ENCODE measurements around the gene BCL2L11.

Gene BCL2L11

DNA sequence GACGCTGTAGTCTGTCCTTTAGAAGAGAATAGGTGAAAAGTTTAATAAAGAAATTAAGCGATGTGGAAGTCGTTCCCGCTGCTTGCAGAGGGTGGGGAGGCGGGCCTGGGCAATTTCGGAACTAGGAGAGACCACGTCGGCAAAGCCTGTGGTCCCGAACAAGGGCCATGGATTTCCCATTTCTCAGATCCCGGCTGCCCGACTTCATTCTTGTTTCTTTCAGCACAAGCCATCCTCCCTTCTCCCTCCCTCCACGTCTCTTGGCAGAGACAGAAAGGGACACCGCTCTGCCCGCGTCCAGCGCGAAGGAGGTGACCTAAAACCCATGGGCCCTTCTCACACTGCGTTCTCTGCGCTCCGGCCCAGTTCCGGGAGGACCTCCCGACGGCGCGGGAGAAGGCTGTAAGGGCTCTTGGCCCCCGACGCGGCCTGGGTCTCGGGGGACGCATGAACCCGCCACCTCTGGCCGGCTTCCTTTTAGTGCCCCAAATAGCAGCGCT, 2.2 kb upstream of the BCL2L11 start:
- no peak for DNase-seq

DNA sequence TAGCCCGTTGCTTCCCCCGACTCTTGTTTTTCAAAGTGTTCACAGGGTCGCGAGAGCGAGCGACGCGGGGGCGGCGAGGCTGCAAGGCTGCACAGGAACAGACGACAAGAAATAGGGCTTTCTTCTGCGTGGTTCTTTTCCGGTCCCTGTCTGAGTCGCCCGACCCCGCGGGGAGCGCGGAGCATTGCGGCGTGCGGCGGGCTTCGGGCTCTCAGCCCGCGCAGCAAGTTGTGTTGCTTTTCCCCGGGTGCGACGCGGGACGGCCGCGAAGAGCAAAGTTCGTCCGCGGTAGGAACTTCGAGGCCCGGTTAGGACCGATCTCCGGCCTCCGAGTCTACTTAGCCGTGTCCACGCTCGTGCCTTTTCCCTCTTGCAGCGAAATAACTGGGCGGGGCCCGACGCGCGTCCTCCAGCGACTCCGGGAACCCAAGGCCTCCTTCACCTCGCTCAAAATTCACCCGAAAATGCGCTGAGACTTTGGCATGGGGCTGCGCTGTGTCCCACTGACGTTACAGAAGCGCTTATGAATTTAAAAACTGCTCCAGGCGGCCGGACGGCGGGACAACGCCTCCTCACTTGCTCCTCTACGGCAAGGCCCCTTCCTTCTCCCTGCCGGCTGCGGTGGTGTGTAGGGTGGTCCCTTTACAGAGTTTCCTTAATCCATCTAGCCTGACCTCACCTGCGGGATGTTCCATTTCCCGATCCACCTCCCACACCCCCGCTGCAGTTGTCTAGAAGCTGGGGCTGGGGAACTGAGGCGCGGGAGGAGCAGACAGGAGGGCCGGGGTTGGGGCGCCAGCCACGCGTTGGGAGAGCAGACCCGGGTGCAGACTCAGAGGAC, 1.5 kb upstream of the BCL2L11 start:
- peak; percentile 47 for DNase-seq

DNA sequence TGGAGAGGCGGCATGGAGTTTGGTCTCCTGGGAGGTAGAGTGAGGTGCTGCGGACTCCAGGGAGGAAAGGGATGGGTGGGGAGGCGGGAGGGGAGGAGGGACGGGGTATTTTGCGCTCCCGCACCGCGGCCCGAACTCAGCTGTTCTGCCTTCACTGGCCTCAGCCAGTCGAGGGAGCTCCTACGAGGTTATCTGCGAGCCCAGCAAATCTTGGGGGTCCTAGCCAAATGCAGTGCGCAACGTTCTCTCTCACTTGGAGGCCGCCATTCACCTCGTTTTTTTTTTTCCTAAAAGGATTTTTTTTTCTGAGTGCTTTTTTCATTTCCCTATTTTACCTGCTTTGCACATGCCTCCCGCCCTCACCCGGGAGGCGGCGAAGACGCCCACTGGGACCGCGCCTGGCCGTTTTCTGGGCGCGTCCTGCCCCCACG, 877 bp upstream of the BCL2L11 start:
- peak; percentile 27 for DNase-seq

DNA sequence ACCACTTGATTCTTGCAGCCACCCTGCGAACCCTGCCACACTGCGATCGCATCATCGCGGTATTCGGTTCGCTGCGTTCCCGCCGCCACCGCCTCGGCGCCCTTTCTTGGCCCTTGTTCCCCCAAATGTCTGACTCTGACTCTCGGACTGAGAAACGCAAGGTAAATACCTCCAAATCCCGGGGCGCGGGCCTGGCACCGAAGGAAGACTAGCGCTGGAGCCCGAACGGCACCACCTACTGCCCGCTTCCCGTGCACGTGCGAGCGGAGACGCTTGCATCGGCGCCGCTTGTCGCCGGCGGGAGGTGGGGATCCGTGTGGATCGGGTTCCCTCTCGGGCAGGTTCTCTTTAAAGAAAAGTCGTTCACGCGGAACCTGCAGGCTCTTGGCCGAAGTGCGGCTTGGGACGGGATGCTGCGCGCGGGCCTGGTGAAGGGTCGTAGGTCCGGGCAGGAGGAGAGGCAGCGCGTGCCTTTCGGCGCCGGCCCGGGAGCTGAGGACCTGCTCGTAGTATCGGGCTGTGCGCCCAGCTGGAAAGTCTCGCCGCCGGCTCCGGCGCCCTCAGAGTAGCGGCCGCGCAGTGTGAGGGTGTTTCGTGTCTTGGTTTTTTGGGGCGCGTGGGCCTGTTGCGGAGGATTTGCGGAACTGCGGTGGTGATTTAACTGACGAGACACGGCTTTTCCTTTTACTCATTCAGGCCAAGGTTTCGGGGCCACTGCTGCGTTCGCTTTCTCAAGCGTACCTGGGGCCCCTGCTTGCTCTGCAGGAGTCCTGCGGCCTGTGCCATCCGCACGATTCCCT, 514 bp downstream of the BCL2L11 start:
- peak; percentile 53 for DNase-seq

DNA sequence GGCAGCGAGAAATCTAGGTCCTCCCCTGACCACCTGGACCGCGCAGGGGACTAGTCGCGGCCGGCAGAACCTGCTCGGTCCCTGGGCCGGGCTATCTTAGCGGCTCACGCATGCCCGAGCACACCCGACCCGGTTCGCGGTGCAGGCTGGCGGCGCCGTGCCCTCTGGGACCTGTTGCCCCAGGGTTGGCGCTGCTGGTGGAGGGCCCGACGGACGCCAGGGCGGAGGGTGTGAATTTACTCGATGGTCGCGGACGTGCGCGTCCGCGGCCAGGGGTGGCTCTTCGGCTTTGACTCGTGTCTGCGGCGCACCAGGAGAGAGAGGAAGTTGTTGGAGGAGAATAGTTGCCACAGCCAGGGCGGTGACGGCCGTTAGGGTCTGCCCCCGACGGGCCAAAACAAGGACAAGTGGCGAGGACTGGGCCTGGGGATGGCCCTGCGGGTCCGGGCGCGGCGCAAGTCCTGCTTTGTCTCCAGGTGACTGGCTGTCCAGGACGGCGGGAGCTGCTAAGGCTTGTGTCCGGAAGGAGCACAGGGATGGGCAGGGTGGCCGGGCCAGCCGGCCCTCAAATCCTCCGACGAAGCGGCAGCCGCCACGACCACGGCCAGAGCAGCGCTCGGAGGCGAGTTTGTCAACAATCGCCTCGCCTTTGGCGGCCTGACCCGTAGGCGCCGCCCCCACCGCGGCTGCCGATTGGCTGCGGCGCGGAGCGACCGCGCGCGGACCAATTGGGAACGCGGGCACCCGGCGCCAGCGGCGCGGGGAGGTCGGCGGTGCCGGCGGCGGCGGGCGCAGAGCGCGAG, 1.3 kb downstream of the BCL2L11 start:
- peak; percentile 79 for DNase-seq

DNA sequence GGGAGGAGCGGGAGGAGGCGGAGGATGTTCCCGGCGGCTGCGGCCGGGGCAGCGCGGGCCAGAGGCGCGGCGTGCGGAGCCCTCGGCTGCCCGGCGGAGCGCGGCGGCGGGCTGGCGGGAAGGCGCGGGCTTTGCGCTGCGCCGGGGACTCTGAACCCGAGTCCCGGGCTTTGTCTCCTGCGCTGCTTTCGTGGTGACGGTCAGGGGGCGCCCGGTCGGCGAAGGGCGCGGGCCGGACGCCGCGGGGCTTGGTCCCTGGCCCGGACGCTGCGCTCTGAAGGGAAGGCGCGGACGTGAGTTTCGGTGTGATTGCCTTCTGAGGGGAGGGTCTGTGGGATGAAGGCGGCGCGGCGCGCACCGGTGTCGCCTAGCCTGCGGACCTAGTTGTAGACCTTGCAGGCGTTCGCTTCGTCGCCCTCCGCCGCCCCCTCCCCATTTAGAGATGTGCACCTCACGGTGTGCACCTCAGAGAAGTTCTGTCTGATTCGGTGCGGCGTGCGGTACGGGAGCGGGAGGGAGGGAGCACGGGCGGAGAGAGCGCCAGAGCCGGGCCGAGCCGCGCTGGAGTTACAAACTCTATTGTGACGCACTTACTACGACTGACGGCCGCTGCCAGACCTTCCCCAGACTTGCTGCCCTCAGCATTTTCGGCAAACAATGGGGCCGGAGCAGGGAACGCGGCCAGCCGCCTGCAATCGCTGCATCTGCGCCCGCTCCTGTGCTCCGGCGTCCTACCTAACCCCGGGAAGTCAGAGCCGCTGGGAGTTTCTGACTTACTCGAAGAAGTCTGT, 2.1 kb downstream of the BCL2L11 start:
- DNase-seq = peak; percentile 28

DNA sequence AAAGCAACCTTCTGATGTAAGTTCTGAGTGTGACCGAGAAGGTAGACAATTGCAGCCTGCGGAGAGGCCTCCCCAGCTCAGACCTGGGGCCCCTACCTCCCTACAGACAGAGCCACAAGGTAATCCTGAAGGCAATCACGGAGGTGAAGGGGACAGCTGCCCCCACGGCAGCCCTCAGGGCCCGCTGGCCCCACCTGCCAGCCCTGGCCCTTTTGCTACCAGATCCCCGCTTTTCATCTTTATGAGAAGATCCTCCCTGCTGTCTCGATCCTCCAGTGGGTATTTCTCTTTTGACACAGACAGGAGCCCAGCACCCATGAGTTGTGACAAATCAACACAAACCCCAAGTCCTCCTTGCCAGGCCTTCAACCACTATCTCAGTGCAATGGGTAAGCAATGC, 3.0 kb downstream of the BCL2L11 start:
- DNase-seq = no peak

DNA sequence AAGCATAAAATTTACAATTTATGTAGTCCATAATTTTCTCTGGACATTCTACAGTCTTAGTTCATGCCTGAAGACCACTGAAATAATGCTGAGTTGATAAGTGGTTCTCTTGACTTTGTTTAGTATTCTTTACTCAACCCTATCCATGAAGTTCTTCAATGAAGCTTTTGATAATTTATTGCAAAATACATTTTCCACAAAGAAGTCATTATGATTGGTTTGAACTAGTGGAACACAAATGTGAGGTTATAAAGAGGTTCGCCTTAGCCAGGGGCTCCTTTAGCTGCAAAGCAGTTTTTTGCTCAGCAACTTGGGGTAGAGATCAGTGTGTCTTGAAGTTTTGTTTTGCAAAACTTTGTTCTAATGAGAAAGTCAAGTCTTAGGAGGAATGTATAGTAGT, 5.9 kb downstream of the BCL2L11 start:
- DNase-seq = no peak

DNA sequence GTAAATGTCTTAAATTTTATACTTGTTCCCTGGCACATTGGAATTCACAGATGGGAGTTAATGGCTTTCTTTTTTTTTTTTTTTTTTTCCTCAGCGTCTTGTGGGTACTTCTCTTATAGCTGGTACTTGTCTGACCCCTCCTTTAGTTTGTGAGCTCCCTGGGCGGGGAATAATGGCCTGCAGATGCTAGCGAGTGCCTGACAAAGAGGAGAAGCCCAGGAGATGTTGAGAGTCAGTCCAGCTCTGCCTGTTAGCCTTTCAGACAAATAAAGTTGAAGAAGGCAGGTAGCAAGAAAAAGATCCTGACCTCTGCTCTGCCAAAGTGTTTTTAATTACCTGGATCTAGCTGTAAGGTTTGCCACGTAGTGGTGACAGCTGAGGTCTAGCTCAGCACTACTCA, 6.6 kb downstream of the BCL2L11 start:
- DNase-seq = no peak

DNA sequence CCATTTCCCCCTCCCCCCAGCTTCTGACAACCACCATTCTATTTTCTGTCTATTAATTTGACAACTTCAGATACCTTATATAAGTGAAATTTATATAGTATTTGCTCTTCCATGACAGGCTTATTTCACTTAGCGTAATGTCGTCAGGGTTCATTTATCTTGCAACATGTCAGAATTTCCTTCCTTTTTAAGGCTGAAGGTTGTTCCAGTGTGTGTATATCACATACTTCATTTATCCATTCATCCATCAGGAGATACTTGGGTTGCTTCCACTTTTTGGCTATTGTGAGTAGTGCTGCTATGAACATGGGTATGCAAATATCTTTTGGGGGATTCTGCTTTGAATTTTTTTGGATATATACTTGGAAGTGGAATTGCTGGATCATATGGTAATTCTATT, 7.4 kb downstream of the BCL2L11 start:
- no peak for DNase-seq

DNA sequence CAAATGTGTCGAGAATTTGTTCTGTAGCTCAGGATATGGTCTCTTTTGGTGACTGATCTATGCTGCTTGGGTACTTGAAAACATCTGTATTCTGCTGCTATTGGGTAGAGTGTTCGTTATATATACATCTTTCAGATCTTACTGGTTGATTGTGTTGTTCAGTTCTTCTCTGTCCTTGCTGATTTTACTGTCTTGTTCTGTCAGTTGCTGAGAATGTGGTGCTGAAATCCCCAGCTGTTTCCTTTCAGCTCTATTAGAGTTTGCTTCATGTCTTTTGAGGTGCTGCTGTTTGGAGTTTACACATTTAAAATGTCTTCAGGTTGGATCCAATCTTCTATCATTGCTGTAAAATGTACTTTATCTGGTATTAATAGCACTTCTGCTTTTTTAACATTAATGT, 12.9 kb downstream of the BCL2L11 start:
- no peak for DNase-seq

DNA sequence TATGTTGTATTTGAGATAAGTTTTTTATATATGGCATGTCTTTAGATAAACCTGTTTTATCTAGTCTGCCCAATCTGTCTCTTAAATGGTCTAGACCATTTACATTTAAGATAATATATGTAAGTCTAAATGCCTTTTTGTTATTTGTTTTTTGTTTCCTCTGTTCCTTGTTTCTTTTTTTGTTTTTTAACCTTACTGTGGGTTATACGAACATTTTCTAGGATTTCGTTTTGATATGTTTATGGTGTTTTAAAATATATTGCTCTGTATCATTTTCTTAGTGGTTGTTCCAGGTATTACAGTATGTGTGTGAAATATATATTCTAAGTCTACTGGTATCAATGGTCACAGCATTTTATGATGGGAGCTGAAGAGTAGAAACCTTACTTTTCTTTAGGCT, 13.3 kb downstream of the BCL2L11 start:
- no peak for DNase-seq

DNA sequence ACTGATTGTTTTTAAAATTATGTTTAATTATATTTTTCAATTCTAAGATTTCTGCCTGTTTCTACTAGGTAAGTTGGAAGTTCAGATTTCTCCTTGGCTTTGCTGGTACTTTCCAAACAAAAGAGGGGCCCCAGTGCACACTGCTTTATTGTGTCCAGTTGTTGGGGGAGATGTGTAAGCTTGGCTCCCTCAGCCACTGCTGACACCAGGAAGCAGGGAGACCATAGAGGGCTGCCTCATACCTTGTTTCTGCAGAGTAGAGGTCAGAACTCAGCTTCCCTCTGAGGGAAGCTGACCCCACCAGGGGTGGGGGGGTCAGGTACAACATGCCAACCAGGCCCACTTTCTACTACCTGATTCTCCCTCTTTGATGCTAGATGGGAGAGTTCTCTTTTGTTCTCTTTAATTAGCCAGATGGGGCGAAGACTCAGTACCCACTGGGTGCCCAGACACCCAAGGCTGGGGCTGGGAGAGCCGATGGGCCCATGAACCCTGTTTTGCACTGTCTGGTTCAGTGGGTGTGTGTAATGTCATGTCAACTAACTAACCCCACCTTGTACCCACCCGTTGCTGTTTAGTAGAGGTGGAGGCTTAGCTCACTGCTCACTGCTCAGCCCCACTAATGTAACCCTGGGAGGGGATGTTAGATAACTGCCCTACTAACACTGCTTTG, 14.7 kb downstream of the BCL2L11 start:
- no peak for DNase-seq

DNA sequence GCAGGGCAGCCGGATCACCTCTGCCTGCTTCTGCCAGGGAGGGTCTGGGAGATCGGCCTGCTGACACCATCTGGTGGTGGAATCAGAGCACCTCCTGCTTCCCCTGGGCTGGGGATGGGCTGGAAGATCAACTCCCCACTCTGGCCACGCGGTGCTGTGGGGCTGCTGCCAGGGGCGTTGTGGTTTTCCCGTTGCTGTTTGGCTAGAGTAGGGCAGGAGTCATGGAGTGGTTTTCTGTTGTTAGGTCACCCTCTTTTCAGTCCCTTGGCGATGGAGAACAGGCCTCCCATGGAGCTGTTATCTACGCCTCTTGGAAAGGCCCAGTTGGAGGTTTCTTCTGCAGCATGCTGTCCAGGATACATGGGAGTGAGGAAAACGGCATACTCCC, 15.2 kb downstream of the BCL2L11 start:
- no peak for DNase-seq

DNA sequence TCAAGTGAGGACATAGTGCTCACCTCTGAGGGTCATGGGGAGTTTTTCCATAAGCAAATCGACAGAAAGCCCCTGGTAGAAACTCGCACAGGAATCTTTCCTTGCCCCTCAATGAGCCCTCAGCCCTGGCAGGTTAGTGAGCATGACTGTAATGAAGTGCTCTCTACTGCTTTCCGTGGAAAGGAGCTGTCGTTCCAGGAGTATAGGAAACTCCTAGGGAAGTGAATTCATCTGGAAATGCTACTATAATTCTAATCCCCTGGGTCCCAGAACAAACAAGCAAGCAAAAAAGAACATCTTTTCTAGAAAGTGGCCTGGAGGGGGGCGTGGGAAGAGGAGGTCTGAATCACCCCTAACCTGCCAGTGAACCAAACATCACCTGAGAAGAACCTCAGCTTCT, 18.1 kb downstream of the BCL2L11 start:
- no peak for DNase-seq

DNA sequence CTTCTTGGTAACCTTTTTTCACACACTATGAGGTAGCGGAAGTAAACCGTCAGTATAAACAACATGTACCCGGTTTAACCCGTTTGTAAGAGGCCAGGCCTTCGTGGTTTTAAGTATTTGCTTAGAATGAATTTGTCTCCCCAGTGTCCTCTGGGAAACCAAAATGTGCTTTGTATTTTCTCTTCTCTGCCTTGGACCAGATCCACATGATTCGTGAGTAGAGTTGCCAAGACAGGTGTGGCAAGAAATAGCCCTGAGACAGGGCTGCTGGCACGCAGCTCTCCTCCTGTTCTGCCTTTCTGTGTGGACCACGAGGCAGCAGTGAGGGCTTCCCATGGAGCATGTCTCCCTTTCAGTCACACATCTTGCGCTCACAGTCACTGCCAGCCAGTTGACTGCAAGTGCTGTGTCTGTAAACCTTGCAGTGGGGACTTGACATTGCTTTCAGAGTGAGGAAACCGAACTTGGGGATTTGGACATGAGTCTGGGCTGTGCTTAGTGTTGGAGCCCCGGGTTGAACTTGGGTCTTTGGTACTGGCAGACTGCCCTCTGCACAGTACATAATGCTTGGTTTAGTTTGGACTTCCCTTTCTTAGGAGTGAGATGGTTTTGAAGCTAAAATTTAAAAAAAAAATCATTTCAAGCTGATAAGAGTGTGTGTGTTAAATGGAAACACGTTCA, 19.1 kb downstream of the BCL2L11 start:
- no peak for DNase-seq

DNA sequence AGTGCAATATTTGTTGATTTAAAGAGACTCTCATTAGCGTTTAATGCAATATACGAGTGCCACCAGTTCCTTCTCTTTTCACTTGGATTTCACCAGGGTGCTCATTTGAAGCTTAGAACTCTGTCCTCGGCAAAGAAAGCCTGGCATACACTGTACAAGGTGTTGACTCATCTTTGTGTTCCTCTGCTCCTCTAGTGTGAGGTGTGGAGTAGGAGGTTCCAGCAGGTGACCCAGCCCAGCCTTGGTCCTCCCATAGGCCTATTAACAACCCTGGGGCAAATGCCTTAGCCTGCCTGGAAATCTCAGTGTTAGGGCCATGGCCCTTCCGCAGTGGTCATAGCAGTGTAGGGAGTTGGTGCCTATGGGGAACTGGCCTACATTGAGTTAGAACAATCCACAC, 20.1 kb downstream of the BCL2L11 start:
- no peak for DNase-seq

DNA sequence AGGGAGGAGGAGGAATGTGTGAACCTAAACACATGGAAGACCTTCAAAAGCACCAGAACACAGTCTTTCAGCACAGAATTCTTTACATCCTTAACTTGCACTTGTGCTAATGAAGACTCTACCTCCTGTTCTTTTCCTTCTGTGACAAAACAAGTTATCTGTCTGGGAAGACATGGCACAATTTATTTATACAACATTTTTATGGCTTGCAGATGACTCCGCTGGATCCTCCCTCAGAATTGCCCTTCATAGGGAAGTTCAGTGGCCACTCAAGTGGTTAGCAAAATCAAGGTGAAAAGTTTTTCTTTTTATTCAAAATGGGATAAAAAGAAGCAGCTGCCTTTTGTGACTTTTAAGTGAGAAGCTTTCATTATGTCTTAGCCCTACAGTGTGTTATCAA, 21.4 kb downstream of the BCL2L11 start:
- DNase-seq = no peak

DNA sequence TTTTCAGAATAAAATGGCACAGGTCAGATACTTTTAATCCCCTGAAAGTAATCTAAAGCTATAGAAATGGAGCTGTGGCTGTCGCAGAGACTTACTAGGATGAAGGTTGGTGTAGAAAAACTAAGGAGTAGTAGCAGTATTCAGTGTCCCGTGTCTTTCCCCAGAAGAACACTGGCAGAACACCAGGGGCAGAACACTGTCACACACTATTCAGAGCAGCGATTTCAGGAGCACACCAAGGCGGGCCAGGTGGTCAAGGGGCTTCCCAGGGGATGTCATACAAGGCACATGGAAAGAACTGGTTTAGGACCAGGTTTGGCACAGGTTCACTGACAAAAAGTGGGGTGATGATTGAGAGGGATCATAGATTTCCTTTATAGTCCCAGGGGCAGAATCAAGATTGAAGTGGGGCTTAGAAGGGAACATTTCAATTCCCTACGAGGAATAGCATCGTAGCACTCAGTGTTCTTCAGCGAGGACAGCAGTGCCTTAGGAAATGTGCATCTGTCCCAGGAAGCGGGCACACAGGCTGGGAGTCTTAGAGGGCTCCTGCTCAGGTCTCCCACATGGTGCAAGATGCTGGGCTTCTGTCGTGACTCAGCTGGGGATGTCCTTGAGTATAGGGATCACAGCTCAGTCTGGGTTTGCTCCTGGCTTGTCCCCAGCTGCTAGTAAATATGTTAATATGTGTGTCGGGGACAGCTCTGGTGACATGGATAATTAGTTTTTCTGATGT, 22.6 kb downstream of the BCL2L11 start:
- DNase-seq = no peak

DNA sequence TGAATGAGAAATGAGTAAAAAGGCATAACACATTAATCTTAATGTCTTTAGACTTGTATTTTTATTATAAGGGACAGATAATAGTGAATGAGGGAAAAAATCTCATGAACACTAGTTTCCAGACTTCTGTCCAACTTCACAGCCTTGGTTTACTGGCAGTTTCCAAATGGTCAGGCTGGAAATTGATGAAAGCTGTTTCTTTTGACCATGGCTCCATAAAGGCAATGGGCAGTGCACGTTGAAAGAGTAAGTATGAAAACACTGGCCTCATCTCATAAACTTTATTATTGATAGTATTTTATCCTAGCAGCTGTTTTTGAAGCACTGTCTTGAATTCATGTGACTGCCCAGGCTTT, 23.1 kb downstream of the BCL2L11 start:
- no peak for DNase-seq

Measured in activated CD8-positive, alpha-beta memory T cell treated with anti-CD3 and anti-CD28 coated beads, Interleukin-2, amount 50 U/mL, for 4 hours (primary cell).